ENCODE results near the gene MRPL10.
A peak's percentile ranks its signal among the peaks of the same experiment; 100 is the strongest.

MRPL10 gene

GRCh38 chr17:47840001-47840741, 8.8 kb upstream of the MRPL10 start:
- no peak for DNase-seq (ENCODE audit: low read depth in 2 of 3, low spot score in 2 of 3)

DNA sequence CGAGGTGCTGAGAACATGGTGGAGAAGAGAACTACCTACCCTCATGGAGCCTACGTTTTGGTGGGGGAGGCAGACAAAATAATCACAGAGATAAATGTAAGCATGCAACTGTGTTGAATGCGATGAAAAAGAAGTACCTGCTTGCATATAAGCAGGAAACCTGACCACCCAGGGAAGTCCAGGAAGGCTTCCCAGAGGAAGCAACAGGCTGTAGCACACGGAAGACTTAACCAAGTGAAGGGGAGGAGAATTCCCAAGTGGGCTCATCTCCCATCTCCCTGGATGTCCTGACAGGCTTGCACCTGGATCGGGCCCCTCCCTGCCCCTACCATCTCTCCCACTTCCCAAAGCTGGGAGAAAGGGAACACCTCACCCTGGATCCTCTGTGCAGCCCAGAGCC, 7.7 kb upstream of the MRPL10 start:
- DNase-seq (ENCODE audit: low read depth in 2 of 3, low spot score in 2 of 3) = no peak

DNA sequence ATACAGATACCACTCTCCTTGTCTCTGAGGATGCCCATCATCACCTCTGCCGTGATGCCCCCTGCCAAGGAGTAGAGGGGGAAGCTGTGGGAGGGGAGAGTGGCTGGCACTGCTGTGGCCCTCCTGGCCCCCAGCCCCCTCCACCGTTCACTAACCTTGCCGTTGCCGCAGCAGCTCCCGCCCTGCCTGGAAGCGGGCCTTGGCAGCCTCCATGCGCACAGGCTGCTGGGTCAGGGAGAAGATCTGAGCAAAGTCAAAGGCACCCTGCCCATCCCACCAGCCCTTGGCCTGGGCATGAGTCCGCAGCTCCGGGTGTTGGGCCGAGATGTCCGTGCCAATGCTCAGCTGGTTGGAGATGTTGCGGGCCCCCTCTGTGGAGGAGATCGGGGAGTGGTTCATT, 7.3 kb upstream of the MRPL10 start:
- DNase-seq (ENCODE audit: low read depth in 2 of 3, low spot score in 2 of 3) = no peak

DNA sequence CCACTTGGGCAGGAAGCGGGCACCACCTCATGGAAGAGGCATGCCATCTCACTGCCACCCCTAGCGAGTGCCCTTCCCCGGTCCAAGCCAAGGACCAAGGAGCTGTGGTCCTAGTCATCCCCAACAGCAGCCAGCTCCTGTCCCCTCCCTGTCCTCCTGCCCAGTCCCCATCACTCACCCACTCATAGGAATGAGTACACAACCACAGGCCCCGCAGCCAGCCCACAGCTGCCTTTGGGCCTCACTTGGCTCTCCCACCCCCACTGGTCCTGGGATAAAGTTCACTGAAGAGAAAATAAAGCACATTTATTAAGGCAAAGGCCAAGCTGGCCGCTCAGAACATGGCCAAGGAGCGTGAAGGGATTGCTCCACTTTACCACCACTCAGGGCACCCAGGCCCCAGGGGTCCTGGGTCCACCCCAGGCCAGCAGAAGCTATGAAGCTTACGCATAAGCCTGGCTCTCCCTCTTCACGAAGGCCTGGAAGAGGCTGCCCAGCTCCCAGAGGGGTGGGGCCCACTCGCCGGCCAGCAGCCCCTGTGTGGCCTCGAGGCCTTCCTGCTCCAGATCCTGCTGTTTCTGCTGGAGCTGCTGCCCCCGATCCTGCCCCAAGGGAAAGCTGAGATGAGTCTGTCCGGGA, 6.2 kb upstream of the MRPL10 start:
- DNase-seq (ENCODE audit: low read depth in 2 of 3, low spot score in 2 of 3) = no peak

DNA sequence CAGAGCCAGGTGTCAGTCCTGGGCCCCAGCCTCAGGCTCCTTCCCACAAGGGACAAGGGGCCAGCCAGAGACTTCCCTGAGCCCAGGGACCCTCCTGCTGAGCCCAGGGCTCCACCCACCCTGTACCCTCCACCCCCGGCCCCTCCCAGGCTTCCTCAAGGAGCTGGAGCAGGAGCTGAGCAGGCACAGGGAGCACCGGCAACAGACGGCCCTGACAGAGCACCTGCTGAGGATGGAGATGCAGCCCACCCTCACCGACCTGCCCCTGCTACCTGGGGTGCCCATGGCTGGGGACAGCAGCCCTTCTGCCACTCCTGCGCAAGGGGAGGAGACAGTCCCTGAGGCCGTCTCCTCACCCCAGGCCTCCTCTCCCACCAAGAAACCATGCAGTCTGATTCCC, 5.3 kb upstream of the MRPL10 start:
- no peak for DNase-seq (ENCODE audit: low read depth in 2 of 3, low spot score in 2 of 3)

- no peak for DNase-seq (ENCODE audit: low read depth in 2 of 3, low spot score in 2 of 3)
Measured at GRCh38 chr17:47834756-47835155, 3.4 kb upstream of the MRPL10 start.

- no peak for DNase-seq (ENCODE audit: low read depth in 2 of 3, low spot score in 2 of 3)
Measured at GRCh38 chr17:47831934-47832327, 590 bp upstream of the MRPL10 start.

- DNase-seq (ENCODE audit: low read depth in 2 of 3, low spot score in 2 of 3) = no peak
Measured at GRCh38 chr17:47830396-47831002, 842 bp downstream of the MRPL10 start.

DNA sequence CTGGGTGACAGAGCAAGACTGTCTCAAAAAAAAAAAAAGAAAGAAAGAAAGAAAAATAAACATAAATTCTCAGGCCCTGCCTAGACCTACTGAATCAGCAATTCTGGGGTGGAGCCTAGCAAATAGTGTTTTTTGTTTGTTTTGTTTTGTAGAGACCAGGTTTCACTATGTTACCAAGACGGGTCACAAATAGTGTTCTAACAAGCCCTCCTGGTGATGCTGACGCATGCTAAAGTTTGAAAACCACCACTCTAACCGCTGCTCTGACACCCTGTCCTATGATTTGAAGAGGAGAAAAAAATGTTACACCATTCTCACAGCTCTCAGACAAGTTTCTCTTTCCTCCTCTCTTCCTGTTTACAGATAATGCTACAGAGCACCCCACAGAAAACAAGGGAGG, 1.5 kb downstream of the MRPL10 start:
- no peak for DNase-seq (ENCODE audit: low read depth in 2 of 3, low spot score in 2 of 3)

DNA sequence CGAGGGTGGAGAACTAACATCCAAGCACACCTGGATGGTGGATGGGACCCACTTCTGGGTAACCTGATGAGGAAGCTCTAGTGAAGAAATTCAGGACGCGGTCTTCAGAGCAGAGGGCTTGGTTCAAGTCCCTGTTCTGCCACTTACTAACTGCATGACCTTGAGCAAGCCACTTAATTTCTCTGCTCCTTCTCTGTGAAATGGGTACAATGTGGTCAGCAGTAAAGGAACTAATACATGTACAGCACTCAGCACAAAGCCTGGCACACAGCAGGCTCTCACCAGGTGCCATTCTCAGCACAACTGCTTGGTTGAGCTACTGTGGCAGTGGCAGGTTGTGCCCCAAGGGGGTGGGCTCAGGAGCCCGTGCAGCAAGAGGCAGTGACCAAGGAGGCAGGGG, 7.8 kb downstream of the MRPL10 start:
- no peak for DNase-seq (ENCODE audit: low read depth in 2 of 3, low spot score in 2 of 3)

DNA sequence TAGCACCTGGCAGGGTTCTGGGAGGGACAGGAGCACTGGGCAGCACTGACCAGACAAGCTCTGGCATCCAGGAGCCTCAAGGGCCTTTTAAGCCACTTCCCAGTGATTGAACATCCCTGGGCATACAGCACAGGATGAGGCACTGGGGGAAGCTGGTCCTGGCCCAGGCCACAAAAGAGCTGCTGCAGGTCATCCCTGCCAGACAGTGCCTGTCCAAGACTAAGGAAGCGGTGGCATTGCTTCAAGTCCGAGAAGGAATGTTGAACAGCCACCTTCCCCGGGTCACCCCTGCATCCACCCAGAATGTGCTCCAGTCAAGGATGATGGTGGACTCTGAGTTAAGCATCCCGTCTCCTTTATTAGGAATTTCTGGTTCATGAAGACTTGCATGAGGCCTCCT, 8.6 kb downstream of the MRPL10 start:
- no peak for DNase-seq (ENCODE audit: low read depth in 2 of 3, low spot score in 2 of 3)

- peak in 2 of 3 experiments; percentile 42 to 56 for DNase-seq (ENCODE audit: low read depth in 2 of 3, low spot score in 2 of 3)
Measured at GRCh38 chr17:47821424-47822391, 9.6 kb downstream of the MRPL10 start, which contains the start of gene OSBPL7. Gene OSBPL7, minus strand, starts transcription at chr17:47821794. Its CDS starts 1,516 bp downstream, at chr17:47820278.

DNA sequence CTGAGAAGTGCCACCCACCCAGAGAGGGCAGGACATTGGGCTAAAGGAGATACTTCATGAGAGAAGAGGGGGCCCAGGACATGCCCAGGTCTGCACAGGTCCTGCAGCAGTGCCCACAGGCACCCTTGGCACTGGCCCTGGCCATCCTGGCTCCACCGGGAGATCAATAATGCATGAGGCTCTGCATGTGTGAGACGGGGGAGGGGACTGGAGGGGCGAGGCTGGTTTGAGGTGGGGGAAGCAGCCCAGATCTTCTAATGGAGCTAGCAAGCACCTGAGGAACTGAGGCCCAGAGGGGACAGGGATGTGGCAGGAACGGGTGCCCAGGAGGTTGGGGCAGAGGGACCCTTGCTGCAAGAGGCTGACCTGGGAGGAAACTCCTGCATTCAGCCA, 10.3 kb downstream of the MRPL10 start:
- no peak for DNase-seq (ENCODE audit: low read depth in 2 of 3, low spot score in 2 of 3)

DNA sequence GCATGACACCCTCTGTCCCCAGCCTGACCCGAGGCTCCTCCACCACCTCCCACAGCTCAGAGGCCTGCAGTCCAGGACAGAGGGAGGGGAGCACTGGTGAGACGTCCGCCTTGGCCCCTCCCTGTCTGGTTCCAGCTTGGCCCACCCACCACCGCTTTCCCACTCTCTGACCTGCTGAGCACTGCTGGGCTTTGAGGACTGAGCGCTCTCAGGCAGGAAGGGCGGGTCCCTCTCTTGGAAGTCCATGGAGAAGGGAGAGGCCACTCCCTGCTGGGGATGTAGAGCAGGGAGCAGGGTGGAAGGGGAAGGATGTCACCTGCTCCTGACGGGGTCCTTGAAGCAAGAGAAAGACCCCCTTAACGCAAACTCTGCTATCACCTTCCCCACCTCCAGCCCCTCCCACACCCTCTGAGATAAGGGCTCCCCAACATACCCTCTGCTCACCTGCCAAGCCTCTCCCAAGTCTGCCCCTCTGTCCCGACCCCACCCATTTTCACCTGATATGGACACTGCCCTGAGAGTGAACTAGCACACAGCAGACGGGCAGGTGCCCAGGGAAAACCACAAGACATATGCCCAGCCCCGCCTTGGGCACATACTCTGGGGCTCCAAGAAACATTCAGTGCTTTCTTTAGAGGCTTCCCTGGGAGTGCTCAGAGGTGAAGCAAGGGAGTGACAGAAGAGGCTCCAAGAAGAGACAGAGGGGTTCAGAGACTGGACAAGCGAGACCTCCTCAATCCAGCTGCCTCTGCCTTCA, 11.1 kb downstream of the MRPL10 start:
- no peak for DNase-seq (ENCODE audit: low read depth in 2 of 3, low spot score in 2 of 3)

GRCh38 chr17:47819475-47819874, 11.9 kb downstream of the MRPL10 start:
- DNase-seq (ENCODE audit: low read depth in 2 of 3, low spot score in 2 of 3) = no peak

DNA sequence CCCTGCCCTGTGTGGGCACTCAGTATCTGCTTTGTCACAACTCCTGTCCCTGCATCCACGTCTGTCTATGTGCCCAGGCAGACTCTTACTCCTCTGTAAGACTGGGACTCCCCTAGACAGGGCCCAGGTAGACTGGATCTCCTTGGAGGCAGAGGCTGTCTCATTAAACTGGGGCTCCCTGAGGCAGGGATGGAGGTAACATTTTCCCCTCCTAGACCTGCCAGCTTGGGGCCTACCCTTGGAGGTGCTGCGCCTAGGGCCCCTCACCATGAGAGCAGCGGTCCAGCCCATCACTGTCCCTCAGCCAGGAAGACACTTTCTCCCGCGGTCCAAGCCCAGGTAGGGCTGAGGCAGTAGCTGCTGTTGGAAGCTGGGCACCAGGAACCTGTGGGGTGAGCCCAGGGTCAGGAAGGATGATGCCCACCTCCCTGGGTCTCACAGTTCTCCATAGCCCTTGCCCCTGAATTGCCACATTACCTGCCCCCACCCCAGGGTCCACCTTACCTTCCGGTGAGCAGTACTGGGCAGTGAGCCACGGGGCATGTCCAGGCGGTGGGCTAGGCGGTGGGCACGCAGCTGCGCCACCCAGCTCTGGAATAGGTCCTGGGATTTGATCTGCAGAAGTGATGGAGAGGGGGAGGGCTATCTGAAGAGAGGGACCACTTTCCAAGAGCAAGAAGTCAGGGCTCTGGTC, 13.2 kb downstream of the MRPL10 start:
- DNase-seq (ENCODE audit: low read depth in 2 of 3, low spot score in 2 of 3) = no peak

DNA sequence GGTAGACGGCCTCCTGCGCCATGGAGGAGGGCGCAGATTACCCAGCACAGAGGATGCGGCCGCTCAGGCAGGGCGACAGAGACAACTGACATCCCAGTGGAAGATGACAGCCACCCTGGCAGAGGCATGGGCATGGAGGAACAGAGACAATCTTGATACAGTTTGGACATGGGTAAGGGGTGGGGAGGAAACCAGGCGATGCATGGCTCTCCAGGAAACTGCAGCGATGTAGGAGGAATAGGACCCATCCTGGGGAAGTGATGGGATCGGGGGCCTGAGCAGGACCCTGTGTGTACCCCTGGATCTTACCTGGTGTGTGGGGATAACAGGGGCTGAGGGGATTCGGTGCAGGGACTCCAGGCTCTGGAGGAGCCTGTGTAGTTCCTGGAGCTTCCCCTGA, 14.4 kb downstream of the MRPL10 start:
- no peak for DNase-seq (ENCODE audit: low read depth in 2 of 3, low spot score in 2 of 3)

DNA sequence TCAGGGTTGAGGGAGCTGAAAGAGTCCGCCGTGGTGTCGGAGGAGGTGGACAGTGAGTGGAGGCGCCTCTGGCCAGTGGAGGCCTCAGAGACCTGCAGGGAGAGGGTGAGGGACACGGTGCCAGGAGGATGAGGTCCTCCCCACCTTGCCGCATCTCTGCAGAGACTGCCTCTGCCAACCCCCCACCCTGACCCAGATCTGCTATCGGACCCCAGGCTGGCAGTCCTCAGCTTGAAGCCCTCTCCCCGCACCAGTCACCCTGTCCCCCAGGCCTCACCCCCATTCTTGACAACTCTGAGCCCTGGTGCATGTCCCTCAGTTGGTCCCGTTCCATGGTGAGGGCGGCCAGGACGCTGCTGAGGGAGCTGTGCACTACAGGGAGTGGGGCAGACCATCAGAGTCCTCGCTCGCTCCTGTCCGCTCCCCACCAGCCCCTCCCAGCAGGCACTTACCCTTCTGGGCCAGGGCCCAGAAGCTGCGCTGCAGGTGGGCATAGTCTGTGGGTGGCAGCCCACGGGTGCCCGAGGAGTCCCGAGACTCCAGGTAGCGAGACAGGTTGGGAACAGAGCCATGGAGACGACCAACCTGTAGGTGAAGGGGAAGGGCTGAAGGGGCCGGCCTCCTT, 15.1 kb downstream of the MRPL10 start:
- DNase-seq (ENCODE audit: low read depth in 2 of 3, low spot score in 2 of 3) = no peak

GRCh38 chr17:47815106-47815918, 16.0 kb downstream of the MRPL10 start:
- no peak for DNase-seq (ENCODE audit: low read depth in 2 of 3, low spot score in 2 of 3)
